Stimulated activated CD8-positive, alpha-beta memory T cell treated with anti-CD3 and anti-CD28 coated beads, Interleukin-7, amount 100 ng/mL, for 1 hour (primary cell): Measurements from ENCODE around the gene OVCA2.

ENCODE experiments used
- DNase-seq, 2 donors: peaks; one replicate each; pipeline ENCODE4 v3.0.0-alpha.2; 2020; ENCODE audit warnings: low read depth in 2 of 2

The OVCA2 gene

GRCh38 chr17:2086306-2086705 lies 44.5 kb downstream of the OVCA2 start:
- DNase-seq, result no peak

GRCh38 chr17:2087597-2088211 lies 45.9 kb downstream of the OVCA2 start:
- no peak for DNase-seq

- DNase-seq, result no peak
These were observed 47.2 kb downstream of the OVCA2 start for GRCh38 chr17:2089021-2089422.

GRCh38 chr17:2090210-2090641 lies 48.4 kb downstream of the OVCA2 start:
- no peak for DNase-seq

GRCh38 chr17:2090804-2091534 lies 49.1 kb downstream of the OVCA2 start:
- DNase-seq, result no peak

GRCh38 chr17:2092253-2092652 lies 50.4 kb downstream of the OVCA2 start:
- no peak for DNase-seq
